22Rv1 (cell line): ENCODE results near the gene PRKAG3.
"Not testable (repeated sequence)": the region's sequence is repeated elsewhere in the genome, so short reads cannot be mapped to it uniquely, and the experiment has no call there.

ENCODE experiments used
- H3K27ac ChIP-seq: fragments of 450-650 bp; 2 replicates; pipeline ENCODE4 v1.5.1; 2017
- CTCF ChIP-seq: fragments of 450-650 bp; IDR thresholded peaks from 2 replicates; pipeline ENCODE4 v1.5.1; 2017; ENCODE audit warnings: mild to moderate bottlenecking
- ZFX ChIP-seq: fragments of 450-650 bp; IDR thresholded peaks from 2 replicates; pipeline ENCODE4 v1.6.1; 2017; ENCODE audit warnings: antibody characterized with exemption, borderline replicate concordance

Gene PRKAG3

GRCh38 chr2:218780851-218781690, 50.5 kb downstream of the PRKAG3 start:
- H3K27ac ChIP-seq, result peak overlapping the region; percentile 46
- TF ChIP-seq CTCF (no peak), ZFX (no peak)

- no peak overlapping the region for H3K27ac ChIP-seq
- no peak for TF ChIP-seq CTCF
- no peak for TF ChIP-seq ZFX
Observed at GRCh38 chr2:218780046-218780445, 51.6 kb downstream of the PRKAG3 start.

- TF ChIP-seq ZFX (no peak), CTCF (no peak)
- H3K27ac ChIP-seq, result no peak overlapping the region
Observed at GRCh38 chr2:218777276-218777990, 54.2 kb downstream of the PRKAG3 start.

- no peak for TF ChIP-seq CTCF
- no peak for TF ChIP-seq ZFX
- no peak overlapping the region for H3K27ac ChIP-seq
Observed at GRCh38 chr2:218776488-218776887, 55.1 kb downstream of the PRKAG3 start.

- TF ChIP-seq CTCF (no peak), ZFX (no peak)
- no peak overlapping the region for H3K27ac ChIP-seq
Observed at GRCh38 chr2:218773881-218774280, 57.7 kb downstream of the PRKAG3 start.

GRCh38 chr2:218772759-218773158, 58.8 kb downstream of the PRKAG3 start:
- H3K27ac ChIP-seq, result not testable (repeated sequence)
